GM21515 (cell line): ENCODE results near the gene ZNF254.
"Not testable (repeated sequence)": the region's sequence is repeated elsewhere in the genome, so short reads cannot be mapped to it uniquely, and the experiment has no call there.

Source experiments
- ATAC-seq: cut with Tn5 transposase; IDR thresholded peaks from one replicate; pipeline ENCODE4 v1.9.1; 2021; ENCODE audit not compliant: unreplicated experiment

The ZNF254 gene

GRCh38 chr19:24086974-24087595 is at the start of gene ZNF254:
TSS of gene ZNF254 (plus strand) at chr19:24087187. CDS start at chr19:24087308, 121 bp downstream.
- ATAC-seq, result peak; percentile 100

- no peak for ATAC-seq
Observed at GRCh38 chr19:24040621-24041020, 46.4 kb upstream of the ZNF254 start.

GRCh38 chr19:24041326-24041725 is 45.7 kb upstream of the ZNF254 start:
- ATAC-seq, result not testable (repeated sequence)

- no peak for ATAC-seq
Observed at GRCh38 chr19:24046550-24046949, 40.4 kb upstream of the ZNF254 start.

- ATAC-seq, result no peak
Observed at GRCh38 chr19:24048261-24048660, 38.7 kb upstream of the ZNF254 start.

- ATAC-seq, result no peak
Observed at GRCh38 chr19:24049537-24049936, 37.5 kb upstream of the ZNF254 start.

GRCh38 chr19:24051516-24051915 is 35.5 kb upstream of the ZNF254 start:
- ATAC-seq, result no peak

GRCh38 chr19:24052811-24053210 is 34.2 kb upstream of the ZNF254 start:
- ATAC-seq, result no peak

- no peak for ATAC-seq
Observed at GRCh38 chr19:24053601-24054000, 33.4 kb upstream of the ZNF254 start.

- ATAC-seq, result no peak
Observed at GRCh38 chr19:24054044-24054935, 32.7 kb upstream of the ZNF254 start.

GRCh38 chr19:24055548-24055947 is 31.4 kb upstream of the ZNF254 start:
- ATAC-seq, result no peak

GRCh38 chr19:24057144-24057543 is 29.8 kb upstream of the ZNF254 start:
- ATAC-seq, result no peak

GRCh38 chr19:24059563-24060295 is 27.3 kb upstream of the ZNF254 start:
- no peak for ATAC-seq

GRCh38 chr19:24060687-24061356 is 26.2 kb upstream of the ZNF254 start:
- no peak for ATAC-seq

- ATAC-seq, result no peak
Observed at GRCh38 chr19:24062190-24062589, 24.8 kb upstream of the ZNF254 start.

- ATAC-seq, result no peak
Observed at GRCh38 chr19:24063295-24063694, 23.7 kb upstream of the ZNF254 start.

GRCh38 chr19:24064175-24064574 is 22.8 kb upstream of the ZNF254 start:
- no peak for ATAC-seq

GRCh38 chr19:24065243-24065642 is 21.7 kb upstream of the ZNF254 start:
- no peak for ATAC-seq

GRCh38 chr19:24065865-24066604 is 21.0 kb upstream of the ZNF254 start:
- no peak for ATAC-seq

- no peak for ATAC-seq
Observed at GRCh38 chr19:24069905-24070657, 16.9 kb upstream of the ZNF254 start.
